SH-SY5Y (cell line): ENCODE results near the gene ZFHX3.

Experiments
- GATA2 ChIP-seq: IDR thresholded peaks from 2 replicates; pipeline ENCODE4 v1.6.1; 2011; ENCODE audit warnings: mild to moderate bottlenecking, low read depth, low read length
- GATA3 ChIP-seq: IDR thresholded peaks from 2 replicates; pipeline ENCODE4 v1.6.1; 2011; ENCODE audit warnings: low read depth, mild to moderate bottlenecking, low read length, moderate library complexity

- TF ChIP-seq GATA3 (no peak), GATA2 (no peak)
These were observed 25.9 kb downstream of the ZFHX3 start for GRCh38 chr16:73021866-73022495.
